ENCODE results near the gene KIDINS220.
A peak's percentile ranks its signal among the peaks of the same experiment; 100 is the strongest.

Gene KIDINS220

GRCh38 chr2:8682719-8683667, 154.4 kb downstream of the KIDINS220 start:
- Histone ChIP-seq H3K9ac (ENCODE audit: low read depth, low read length) (peak overlapping the region; percentile 64), H3K4me1 (ENCODE audit: insufficient read depth, low read length) (peaks cover 49% of the 10 kb centered on the region), H3K36me3 (ENCODE audit: insufficient read depth, low read length) (no peaks in the 10 kb centered on the region; the same call in 1 of the 2 replicates), H3K27me3 (ENCODE audit: insufficient read depth, low read length, poor library complexity) (no peaks in the 10 kb centered on the region), H3K4me3 (ENCODE audit: low read depth in 1 of 2, low read length in 2 of 2) (peak overlapping the region; percentile 62 to 71), H3K79me2 (ENCODE audit: insufficient read depth, low read length) (peaks cover 28% of the 10 kb centered on the region), H2AFZ (ENCODE audit: low read depth, low read length) (peak overlapping the region; percentile 69), H3K9me3 (ENCODE audit: insufficient read depth, low read length, severe bottlenecking) (no peaks in the 10 kb centered on the region), H3K27ac (ENCODE audit: low read length) (peak overlapping the region; percentile 87), H4K20me1 (ENCODE audit: insufficient read depth, low read length) (peaks cover 6% of the 10 kb centered on the region; the same call in 1 of the 2 replicates), H3K4me2 (ENCODE audit: insufficient read depth, low read length) (peak overlapping the region; percentile 65)
- TF ChIP-seq EZH2 (IDR thresholded peaks at IDR 0.05; ENCODE audit: borderline replicate concordance, low read depth, low read length, severe bottlenecking) = no peak
- no peak for TF ChIP-seq CTCF (IDR thresholded peaks at IDR 0.05; ENCODE audit: borderline replicate concordance, extremely low read depth, low read length, poor library complexity, severe bottlenecking)
- ATAC-seq (ENCODE audit: insufficient read depth, low read depth) (no peak), DNase-seq (peak; percentile 68)

- Histone ChIP-seq H3K79me2 (ENCODE audit: insufficient read depth, low read length) (peaks cover 28% of the 10 kb centered on the region), H3K4me2 (ENCODE audit: insufficient read depth, low read length) (peak within 1 kb of the TSS; percentile 91), H3K27ac (ENCODE audit: low read length) (peak within 1 kb of the TSS; percentile 87), H4K20me1 (ENCODE audit: insufficient read depth, low read length) (peaks cover 6% of the 10 kb centered on the region; the same call in 1 of the 2 replicates), H3K4me1 (ENCODE audit: insufficient read depth, low read length) (peaks cover 59% of the 10 kb centered on the region), H3K9ac (ENCODE audit: low read depth, low read length) (peak within 1 kb of the TSS; percentile 64), H3K27me3 (ENCODE audit: insufficient read depth, low read length, poor library complexity) (no peaks in the 10 kb centered on the region), H2AFZ (ENCODE audit: low read depth, low read length) (peak within 1 kb of the TSS; percentile 77), H3K4me3 (ENCODE audit: low read depth in 1 of 2, low read length in 2 of 2) (peak within 1 kb of the TSS; percentile 64 to 71), H3K9me3 (ENCODE audit: insufficient read depth, low read length, severe bottlenecking) (no peaks in the 10 kb centered on the region), H3K36me3 (ENCODE audit: insufficient read depth, low read length) (no peaks in the 10 kb centered on the region; the same call in 1 of the 2 replicates)
- TF ChIP-seq CTCF (IDR thresholded peaks at IDR 0.05; ENCODE audit: borderline replicate concordance, extremely low read depth, low read length, poor library complexity, severe bottlenecking) (peak; percentile 8), EZH2 (IDR thresholded peaks at IDR 0.05; ENCODE audit: borderline replicate concordance, low read depth, low read length, severe bottlenecking) (no peak)
- peak; percentile 74 for ATAC-seq (ENCODE audit: insufficient read depth, low read depth)
- peak; percentile 100 for DNase-seq
These were observed 155.4 kb downstream of the KIDINS220 start, which contains the start of gene ID2 for GRCh38 chr2:8681786-8682692. TSS of gene ID2 (plus strand) at chr2:8682056. CDS start at chr2:8682166, 110 bp downstream.

- H3K79me2 ChIP-seq (ENCODE audit: insufficient read depth, low read length) = peaks cover 28% of the 10 kb centered on the region
- H3K9ac ChIP-seq (ENCODE audit: low read depth, low read length) = peak overlapping the region; percentile 56
- H4K20me1 ChIP-seq (ENCODE audit: insufficient read depth, low read length) = peaks cover 6% of the 10 kb centered on the region; the same call in 1 of the 2 replicates
- peak overlapping the region; percentile 91 for H3K4me2 ChIP-seq (ENCODE audit: insufficient read depth, low read length)
- peak; percentile 11; the same call in 2 of the 3 replicates for ATAC-seq (ENCODE audit: insufficient read depth, low read depth)
- peak overlapping the region; percentile 77 for H2AFZ ChIP-seq (ENCODE audit: low read depth, low read length)
- DNase-seq = peak; percentile 69
- H3K4me1 ChIP-seq (ENCODE audit: insufficient read depth, low read length) = peaks cover 58% of the 10 kb centered on the region
- H3K9me3 ChIP-seq (ENCODE audit: insufficient read depth, low read length, severe bottlenecking) = no peaks in the 10 kb centered on the region
- no peaks in the 10 kb centered on the region; the same call in 1 of the 2 replicates for H3K36me3 ChIP-seq (ENCODE audit: insufficient read depth, low read length)
- peak overlapping the region; percentile 26 to 64; a peak in 3 of 4 replicates for H3K4me3 ChIP-seq (ENCODE audit: low read depth in 1 of 2, low read length in 2 of 2)
- H3K27me3 ChIP-seq (ENCODE audit: insufficient read depth, low read length, poor library complexity) = no peaks in the 10 kb centered on the region
- TF ChIP-seq EZH2 (IDR thresholded peaks at IDR 0.05; ENCODE audit: borderline replicate concordance, low read depth, low read length, severe bottlenecking) (no peak), CTCF (IDR thresholded peaks at IDR 0.05; ENCODE audit: borderline replicate concordance, extremely low read depth, low read length, poor library complexity, severe bottlenecking) (no peak)
- H3K27ac ChIP-seq (ENCODE audit: low read length) = peak overlapping the region; percentile 79
These were observed 156.3 kb downstream of the KIDINS220 start for GRCh38 chr2:8680822-8681760.
